Liver (tissue), 9 donors: ENCODE results near the gene SCGB2B2. TPM values are rescaled to one million over a fixed set of nuclear protein-coding genes. Genes with fewer than 3 reads are reported as not detected.
A peak's percentile ranks its signal among the peaks of the same experiment; 100 is the strongest.

Experiments used
- DNase-seq: peaks from one replicate; pipeline ENCODE4 v3.0.0-alpha.2; 2017; ENCODE audit warnings: low spot score
- H3K27ac ChIP-seq, 2 donors: one replicate each; pipeline ENCODE4 v1.7.0; 2013; ENCODE audit warnings: inconsistent platforms in 2 of 2, low read length in 2 of 2, control low read depth in 1 of 2, low read depth in 1 of 2, mild to moderate bottlenecking in 1 of 2
- H3K27me3 ChIP-seq, 4 donors: one replicate each; pipeline versions ENCODE4 v1.6.1 to v1.7.0; 2013; ENCODE audit warnings: low read length in 3 of 4, inconsistent platforms in 1 of 4, mild to moderate bottlenecking in 1 of 4, moderate library complexity in 1 of 4; ENCODE audit not compliant: control insufficient read depth in 4 of 4, insufficient read depth in 4 of 4
- H3K36me3 ChIP-seq, 4 donors: one replicate each; pipeline versions ENCODE4 v1.6.1 to v1.7.0; 2013; ENCODE audit warnings: low read length in 3 of 4, mild to moderate bottlenecking in 3 of 4, low read depth in 1 of 4, moderate library complexity in 1 of 4; ENCODE audit not compliant: control insufficient read depth in 4 of 4, insufficient read depth in 3 of 4
- H3K4me1 ChIP-seq, 4 donors: one replicate each; pipeline versions ENCODE4 v1.6.1 to v1.7.0; 2013; ENCODE audit warnings: low read length in 3 of 4, mild to moderate bottlenecking in 3 of 4, moderate library complexity in 1 of 4; ENCODE audit not compliant: control insufficient read depth in 4 of 4, insufficient read depth in 4 of 4
- H3K4me3 ChIP-seq, 3 donors: one replicate each; pipeline versions ENCODE4 v1.6.1 to v1.7.0; 2013; ENCODE audit warnings: low read length in 3 of 3, control low read depth in 1 of 3, low read depth in 1 of 3, mild to moderate bottlenecking in 1 of 3
- H3K9ac ChIP-seq, 2 donors: one replicate each; pipeline ENCODE4 v1.7.0; 2013; ENCODE audit warnings: low read length in 2 of 2, mild to moderate bottlenecking in 2 of 2, moderate library complexity in 2 of 2, control low read depth in 1 of 2, low read depth in 1 of 2
- H3K9me3 ChIP-seq, 4 donors: one replicate each; pipeline versions ENCODE4 v1.6.1 to v1.7.0; 2013; ENCODE audit warnings: low read length in 3 of 4; ENCODE audit not compliant: control insufficient read depth in 4 of 4
- ATF3 ChIP-seq: IDR thresholded peaks from 2 replicates; pipeline ENCODE4 v1.6.1; 2016; ENCODE audit warnings: antibody characterized with exemption
- CTCF ChIP-seq: fragments of 150-350 bp; IDR thresholded peaks from 2 replicates; pipeline ENCODE4 v1.5.1; 2017; ENCODE audit warnings: improper control_type of control experiment, low read depth, low read length; ENCODE audit not compliant: missing input control
- EGR1 ChIP-seq, 2 donors: IDR thresholded peaks; 2 replicates each; pipeline ENCODE4 v1.6.1; 2016 to 2018; ENCODE audit warnings: antibody characterized with exemption in 2 of 2, low read depth in 2 of 2
- FOXA1 ChIP-seq: IDR thresholded peaks from 2 replicates; pipeline ENCODE4 v1.6.1; 2016; ENCODE audit warnings: antibody characterized with exemption
- FOXA2 ChIP-seq: IDR thresholded peaks from 2 replicates; pipeline ENCODE4 v1.6.1; 2016; ENCODE audit warnings: antibody characterized with exemption
- GABPA ChIP-seq, 2 donors: IDR thresholded peaks in 1 of 2; conservative IDR thresholded peaks in 1 of 2; 2 replicates each; pipeline ENCODE4 v1.6.1; 2016; ENCODE audit warnings: antibody characterized with exemption in 2 of 2, mild to moderate bottlenecking in 1 of 2, moderate library complexity in 1 of 2
- HNF4A ChIP-seq, 2 donors: conservative IDR thresholded peaks; 2 replicates each; pipeline ENCODE4 v1.6.1; 2016; ENCODE audit warnings: antibody characterized with exemption in 2 of 2, mild to moderate bottlenecking in 2 of 2
- HNF4G ChIP-seq: IDR thresholded peaks from 2 replicates; pipeline ENCODE4 v1.6.1; 2016; ENCODE audit warnings: antibody characterized with exemption
- JUND ChIP-seq, 2 donors: IDR thresholded peaks; 2 replicates each; pipeline ENCODE4 v1.6.1; 2016; ENCODE audit warnings: antibody characterized with exemption in 2 of 2
- MAX ChIP-seq: IDR thresholded peaks from 2 replicates; pipeline ENCODE4 v1.6.1; 2016; ENCODE audit warnings: antibody characterized with exemption
- NR2F2 ChIP-seq: IDR thresholded peaks from 2 replicates; pipeline ENCODE4 v1.6.1; 2016; ENCODE audit warnings: antibody characterized with exemption
- RAD21 ChIP-seq, 2 donors: IDR thresholded peaks; 2 replicates each; pipeline ENCODE4 v1.6.1; 2016; ENCODE audit warnings: antibody characterized with exemption in 2 of 2, mild to moderate bottlenecking in 2 of 2
- REST ChIP-seq: IDR thresholded peaks from 2 replicates; pipeline ENCODE4 v1.6.1; 2016; ENCODE audit warnings: antibody characterized with exemption, mild to moderate bottlenecking
- RXRA ChIP-seq, 2 donors: IDR thresholded peaks; 2 replicates each; pipeline ENCODE4 v1.6.1; 2017 to 2018; ENCODE audit warnings: antibody characterized with exemption in 2 of 2, mild to moderate bottlenecking in 1 of 2
- SP1 ChIP-seq: IDR thresholded peaks from 2 replicates; pipeline ENCODE4 v1.6.1; 2018; ENCODE audit warnings: antibody characterized with exemption, mild to moderate bottlenecking
- TAF1 ChIP-seq: conservative IDR thresholded peaks from 2 replicates; pipeline ENCODE4 v1.6.1; 2016; ENCODE audit warnings: antibody characterized with exemption, mild to moderate bottlenecking
- YY1 ChIP-seq: IDR thresholded peaks from 2 replicates; pipeline ENCODE4 v1.6.1; 2016; ENCODE audit warnings: antibody characterized with exemption, mild to moderate bottlenecking
- WGBS: extraction: QIAGEN DNeasy Blood & Tissue Kit; methylation state at CpG from one replicate; pipeline ENCODE4 v1.1.7; 2013; 5-methylcytosine and 5-hydroxymethylcytosine counted together
- polyA plus RNA-seq, 2 donors: library from polyadenylated mRNA; stranded (reverse) in 1 of 2; unstranded in 1 of 2; fragments of 200-250 nt in 1 of 2; fragments of >200 nt in 1 of 2; fragmentation: Nextera tagmentation in 1 of 2; extraction: Ambion mirVana in 1 of 2; gene quantifications; one replicate each; pipeline versions ENCODE4 v1.2.1 to v1.2.3, GENCODE V29; 2013 to 2015
- total RNA-seq, 2 donors: library from RNA; depleted of rRNA; stranded (reverse); fragments of >200 nt; gene quantifications; one replicate each; pipeline ENCODE4 v1.2.3, GENCODE V29; 2014
- TF ChIP-seq, protein P1 (sequence below): IDR thresholded peaks from 2 replicates; pipeline ENCODE4 v1.6.1; 2016; ENCODE audit warnings: antibody characterized with exemption
- donor health status: healthy.
- donor health status: healthy.
- donor health status: healthy.
- donor health status: healthy.
- donor health status: healthy.

The SCGB2B2 gene
- total and polyA plus RNA-seq, 4 donors = 0.09 to 0.50 (median 0.25) TPM; not detected in 1

DNA sequence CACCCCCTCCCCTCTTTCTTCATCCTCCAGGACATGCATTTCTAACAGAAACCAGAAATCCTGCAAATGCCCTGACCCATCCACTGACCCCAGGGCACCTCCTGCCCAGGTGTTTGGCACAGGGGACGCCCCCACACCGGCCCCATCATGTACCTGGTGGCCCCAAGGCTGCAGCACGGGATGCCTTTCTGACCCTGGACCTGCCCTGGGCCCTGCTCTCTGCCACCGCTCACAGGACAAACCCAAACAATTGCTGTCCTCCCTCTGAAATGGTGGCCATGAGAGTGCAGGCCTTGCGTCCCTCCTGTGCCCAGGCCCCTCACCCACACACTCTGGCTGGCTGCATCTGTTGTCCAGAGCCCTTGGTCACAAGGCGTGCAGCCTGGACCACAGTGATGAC is 12.1 kb downstream of the SCGB2B2 start:
- Histone ChIP-seq H3K27ac (no peak overlapping the region), H3K9ac (no peak overlapping the region), H3K27me3 (no peaks in the 10 kb centered on the region), H3K4me1 (peaks cover 4 to 65% (median 47%) of the 10 kb centered on the region in 4 donors), H3K4me3 (no peak overlapping the region), H3K9me3 (no peaks in the 10 kb centered on the region), H3K36me3 (no peaks in the 10 kb centered on the region)
- TF ChIP-seq HNF4A (conservative IDR thresholded peaks at IDR 0.05) (no peak), REST (no peak), FOXA1 (no peak), NR2F2 (no peak)
- TF ChIP-seq, protein P1, sequence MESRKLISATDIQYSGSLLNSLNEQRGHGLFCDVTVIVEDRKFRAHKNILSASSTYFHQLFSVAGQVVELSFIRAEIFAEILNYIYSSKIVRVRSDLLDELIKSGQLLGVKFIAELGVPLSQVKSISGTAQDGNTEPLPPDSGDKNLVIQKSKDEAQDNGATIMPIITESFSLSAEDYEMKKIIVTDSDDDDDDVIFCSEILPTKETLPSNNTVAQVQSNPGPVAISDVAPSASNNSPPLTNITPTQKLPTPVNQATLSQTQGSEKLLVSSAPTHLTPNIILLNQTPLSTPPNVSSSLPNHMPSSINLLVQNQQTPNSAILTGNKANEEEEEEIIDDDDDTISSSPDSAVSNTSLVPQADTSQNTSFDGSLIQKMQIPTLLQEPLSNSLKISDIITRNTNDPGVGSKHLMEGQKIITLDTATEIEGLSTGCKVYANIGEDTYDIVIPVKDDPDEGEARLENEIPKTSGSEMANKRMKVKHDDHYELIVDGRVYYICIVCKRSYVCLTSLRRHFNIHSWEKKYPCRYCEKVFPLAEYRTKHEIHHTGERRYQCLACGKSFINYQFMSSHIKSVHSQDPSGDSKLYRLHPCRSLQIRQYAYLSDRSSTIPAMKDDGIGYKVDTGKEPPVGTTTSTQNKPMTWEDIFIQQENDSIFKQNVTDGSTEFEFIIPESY = no peak
- WGBS = 81% methylated on average over 6 of the region's 6 CpGs
- no peak for DNase-seq

DNA sequence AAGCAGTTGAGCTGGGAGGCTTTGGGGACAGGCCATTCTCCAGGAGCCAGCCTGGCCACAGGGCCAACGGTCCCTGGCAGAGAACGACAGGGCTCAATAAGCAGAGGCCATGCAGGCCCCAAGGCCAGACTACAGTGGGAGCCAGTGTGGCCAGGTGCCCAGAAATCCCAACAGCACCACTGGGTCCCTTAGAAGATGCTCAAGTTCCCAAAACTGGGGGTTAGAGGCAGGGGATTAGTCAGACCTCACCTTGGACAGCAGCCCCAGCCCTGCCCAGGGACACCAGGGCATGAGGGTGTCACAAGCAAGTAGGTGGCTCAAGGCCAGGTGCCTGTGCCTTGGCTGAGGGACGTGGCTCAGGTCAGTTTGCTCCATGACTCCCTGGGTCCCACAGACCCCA is 12.8 kb downstream of the SCGB2B2 start:
- no peaks in the 10 kb centered on the region for H3K27me3 ChIP-seq
- no peak overlapping the region for H3K9ac ChIP-seq
- no peak for TF ChIP-seq MAX
- TF ChIP-seq, protein P1 = no peak
- TF ChIP-seq JUND (IDR thresholded peaks at IDR 0.05) = no peak
- no peak for TF ChIP-seq RAD21 (IDR thresholded peaks at IDR 0.05)
- TF ChIP-seq ATF3 = no peak
- TF ChIP-seq RXRA (IDR thresholded peaks at IDR 0.05) = peak in 1 of 2 donors; percentile 6
- TF ChIP-seq GABPA (IDR thresholded peaks at IDR 0.05 in 1 of 2, conservative IDR thresholded peaks at IDR 0.05 in 1 of 2) = no peak
- TF ChIP-seq HNF4G = no peak
- TF ChIP-seq HNF4A (conservative IDR thresholded peaks at IDR 0.05) = peak in 1 of 2 donors; percentile 7
- TF ChIP-seq TAF1 = no peak
- TF ChIP-seq FOXA2 = no peak
- TF ChIP-seq EGR1 (IDR thresholded peaks at IDR 0.05; ENCODE audit: low read depth in 2 of 2) = no peak
- no peak for TF ChIP-seq CTCF
- no peak for TF ChIP-seq YY1
- TF ChIP-seq FOXA1 = no peak
- no peak for TF ChIP-seq SP1
- TF ChIP-seq REST = peak; percentile 64
- no peak for TF ChIP-seq NR2F2
- H3K27ac ChIP-seq = peak overlapping the region in 1 of 2 donors; percentile 10
- peaks cover 4 to 59% (median 42%) of the 10 kb centered on the region in 4 donors for H3K4me1 ChIP-seq
- H3K9me3 ChIP-seq = no peaks in the 10 kb centered on the region
- 42% methylated on average over 3 of the region's 3 CpGs for WGBS
- H3K4me3 ChIP-seq = no peak overlapping the region
- no peaks in the 10 kb centered on the region for H3K36me3 ChIP-seq
- no peak for DNase-seq
